Ureter (tissue), 1 donor: Measurements from ENCODE around the gene ELFN1. TPM values are rescaled to one million over a fixed set of nuclear protein-coding genes. Genes with fewer than 3 reads are reported as not detected.
A peak's percentile ranks its signal among the peaks of the same experiment; 100 is the strongest.

Source experiments
- DNase-seq: peaks from one replicate; pipeline ENCODE4 v3.0.0-alpha.2; 2020; ENCODE audit warnings: low spot score
- total RNA-seq: library from RNA; stranded (reverse); gene quantifications from one replicate; pipeline ENCODE4 v1.2.4, GENCODE V29; 2023
- donor health status: DM: yes; HTN: yes; CAD: no.

Gene ELFN1
- total RNA-seq, 1 donor from 2014 or later = 1.7 TPM

DNA sequence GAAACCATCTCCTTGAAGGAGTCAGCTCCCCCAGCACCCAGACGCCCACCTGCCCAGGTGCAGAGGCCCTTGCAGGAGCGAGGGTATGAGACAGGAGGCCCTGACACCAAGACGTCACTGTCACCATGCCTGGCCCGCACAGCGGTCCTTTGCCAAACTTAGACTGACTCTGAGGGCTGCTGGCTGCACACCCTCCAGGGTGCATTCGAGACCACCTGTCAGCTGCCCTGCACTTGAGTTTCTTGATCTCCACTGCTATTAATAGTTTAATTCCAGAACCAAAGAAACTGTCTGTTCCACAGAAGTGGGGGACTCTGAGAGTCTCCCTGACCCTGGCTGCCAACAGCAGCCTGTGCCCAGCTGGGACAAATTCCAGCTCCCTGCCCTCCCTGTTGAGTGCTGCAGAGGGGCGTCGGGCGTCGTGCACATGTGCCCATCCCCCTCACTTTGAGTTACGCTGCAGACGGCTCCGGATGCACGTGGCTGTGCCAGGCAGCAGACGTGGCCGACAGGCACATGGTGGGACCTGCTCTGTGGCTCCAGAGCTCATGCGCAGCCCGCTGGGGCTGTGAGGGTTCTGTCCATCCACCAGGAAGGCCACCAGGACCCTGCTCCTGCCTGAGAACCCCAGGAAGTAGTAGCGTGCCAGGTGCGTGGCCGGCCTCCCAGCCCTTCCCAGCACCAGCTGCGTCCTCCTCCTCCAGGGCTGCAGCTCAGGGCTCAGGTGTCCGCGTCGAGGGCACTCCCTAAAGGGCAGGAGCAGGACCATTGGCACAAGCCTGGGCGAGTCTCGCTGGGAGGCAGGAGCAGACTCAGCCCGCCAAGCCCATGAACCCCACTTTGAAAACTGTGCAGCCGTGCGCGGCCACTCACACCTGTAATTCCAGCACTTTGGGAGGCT, 24.8 kb downstream of the ELFN1 start:
- DNase-seq = peak; percentile 26

- peak; percentile 12 for DNase-seq
Observed at GRCh38 chr7:1695800-1696454, 25.9 kb downstream of the ELFN1 start.

DNA sequence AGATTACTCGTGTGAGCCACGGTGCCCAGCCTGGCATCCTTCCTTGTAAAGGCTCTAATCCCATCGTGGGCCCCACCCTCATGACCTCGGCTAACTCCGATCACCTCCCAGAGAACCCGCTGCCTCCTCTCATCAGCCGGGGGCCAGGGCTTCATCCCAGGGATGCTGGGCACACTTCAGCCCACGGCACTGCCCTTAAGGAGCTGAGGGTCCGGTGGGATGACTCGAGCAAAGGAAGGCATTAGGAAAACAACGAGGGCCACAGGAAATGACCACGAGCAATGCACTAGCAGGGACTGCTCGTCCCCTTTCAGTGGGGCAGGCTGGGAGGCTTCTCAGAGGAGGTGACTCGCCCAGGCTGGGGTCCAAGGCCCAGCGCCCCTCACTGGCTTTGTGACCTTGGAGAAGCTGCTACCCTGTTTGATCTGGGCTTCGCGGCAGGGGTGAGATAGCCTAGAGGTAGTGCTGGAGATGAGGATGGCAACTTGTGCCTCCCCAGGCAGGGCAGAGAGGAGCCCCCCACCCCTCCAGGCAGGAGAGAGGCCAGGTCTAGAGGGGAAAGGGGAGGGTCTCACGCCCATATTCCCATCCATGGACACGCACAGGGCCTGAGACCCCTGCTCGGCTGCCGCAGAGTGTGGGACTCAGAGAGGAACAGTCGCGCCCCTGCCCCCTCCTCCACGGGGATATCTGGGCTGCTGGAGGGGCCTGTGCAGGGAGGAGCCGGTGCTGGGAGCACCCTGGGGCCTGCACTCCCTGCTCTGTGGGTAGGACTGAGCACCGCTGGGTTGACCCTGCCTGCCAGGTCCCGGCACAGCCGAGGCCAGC, 26.8 kb downstream of the ELFN1 start:
- DNase-seq = peak; percentile 29

DNA sequence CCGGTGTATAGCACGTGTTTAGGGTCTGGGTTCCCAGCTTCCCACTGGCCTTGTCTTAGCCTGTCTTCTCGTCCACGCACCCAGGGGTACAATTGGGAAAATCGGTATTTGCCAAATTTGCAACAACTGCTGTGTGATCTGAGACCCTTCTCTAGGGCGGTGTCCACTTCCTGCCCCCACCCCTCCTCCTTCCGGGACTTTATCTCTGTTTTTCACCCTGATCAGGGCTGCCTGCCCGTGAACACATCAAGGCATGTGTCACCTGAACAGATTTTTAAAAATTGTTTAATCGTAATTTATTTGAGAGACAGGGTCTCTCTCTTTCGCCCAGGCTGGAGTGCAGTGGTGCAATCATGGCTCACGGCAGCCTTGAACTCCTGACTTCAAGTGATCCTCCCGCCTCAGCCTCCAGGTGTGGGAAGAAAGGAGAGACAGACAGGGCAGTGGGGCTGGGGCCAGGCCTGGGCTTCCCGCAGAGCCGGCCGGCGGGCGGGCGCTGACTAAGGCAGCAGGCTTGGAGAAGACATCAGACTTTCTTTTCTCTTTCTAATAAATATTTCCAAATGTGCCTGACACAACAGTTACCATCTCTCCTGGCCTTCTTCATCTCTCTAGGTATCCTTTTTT, 27.5 kb downstream of the ELFN1 start:
- peak; percentile 27 for DNase-seq

- peak; percentile 15 for DNase-seq
Observed at GRCh38 chr7:1698201-1698600, 28.1 kb downstream of the ELFN1 start.

DNA sequence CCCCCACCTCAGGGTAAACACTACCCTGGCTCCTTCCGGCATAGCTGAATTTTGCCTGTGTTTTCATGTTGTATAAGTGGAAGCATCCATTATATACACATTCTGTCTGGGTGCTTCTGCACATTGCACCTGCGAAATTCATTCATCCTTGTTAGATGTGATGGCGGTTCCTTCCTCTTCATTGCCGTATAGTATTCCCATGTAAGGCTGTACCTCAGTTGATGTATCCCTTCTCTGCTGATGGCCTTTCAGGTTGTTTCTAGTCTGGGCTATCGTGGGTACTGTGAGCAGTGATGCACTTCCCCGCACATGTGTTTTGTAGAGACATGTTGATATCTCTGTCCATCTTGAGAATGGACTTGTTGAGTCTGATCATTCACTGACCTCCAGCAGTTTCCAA, 28.9 kb downstream of the ELFN1 start:
- peak; percentile 15 for DNase-seq

DNA sequence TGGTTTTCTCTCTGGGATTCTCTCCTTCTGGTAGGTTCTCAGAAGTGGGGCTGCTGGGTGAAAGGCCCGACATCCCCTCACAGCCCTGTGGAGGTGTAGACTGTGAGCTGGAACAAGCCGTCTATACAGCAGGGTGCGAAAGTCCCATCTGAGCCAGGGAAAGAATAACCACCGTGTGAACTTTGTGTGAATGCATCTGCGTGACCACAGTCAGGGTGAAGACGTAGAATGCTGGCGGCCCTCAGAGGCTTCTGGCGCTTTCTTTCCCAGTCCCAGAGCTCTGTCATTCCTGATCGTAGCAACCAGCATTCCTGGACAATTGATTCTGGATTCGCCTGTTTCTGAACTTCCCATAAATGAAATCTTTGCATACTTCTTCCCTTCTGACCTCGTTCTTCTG, 30.0 kb downstream of the ELFN1 start:
- peak; percentile 15 for DNase-seq

- DNase-seq = peak; percentile 25
Observed at GRCh38 chr7:1700536-1701333, 30.7 kb downstream of the ELFN1 start.

- DNase-seq = no peak
Observed at GRCh38 chr7:1702652-1703051, 32.6 kb downstream of the ELFN1 start.

DNA sequence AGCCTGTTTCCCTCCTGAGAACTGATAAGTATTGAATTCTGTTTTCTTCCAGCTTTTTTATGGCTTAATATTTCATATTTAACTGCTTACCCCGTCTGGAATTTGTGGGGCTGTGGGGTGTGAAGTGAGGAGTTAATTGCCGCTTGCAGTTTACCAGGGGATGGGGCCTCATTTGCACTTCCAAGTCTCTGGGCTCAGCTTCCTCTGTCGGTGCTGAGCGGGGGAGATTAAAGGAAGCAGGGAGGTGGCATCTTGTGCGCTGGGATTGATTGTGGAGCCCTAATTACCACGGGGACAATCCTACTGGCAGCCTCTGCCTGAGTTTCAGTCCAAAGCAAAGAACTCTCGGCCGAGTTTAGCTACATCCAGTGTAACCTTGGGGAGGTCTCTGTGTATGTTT, 33.4 kb downstream of the ELFN1 start:
- DNase-seq = peak; percentile 25

GRCh38 chr7:1703871-1704810, 34.1 kb downstream of the ELFN1 start:
- peak; percentile 30 for DNase-seq

GRCh38 chr7:1704811-1705738, 35.0 kb downstream of the ELFN1 start:
- peak; percentile 29 for DNase-seq

- DNase-seq = peak; percentile 23
Observed at GRCh38 chr7:1705856-1706255, 35.8 kb downstream of the ELFN1 start.

DNA sequence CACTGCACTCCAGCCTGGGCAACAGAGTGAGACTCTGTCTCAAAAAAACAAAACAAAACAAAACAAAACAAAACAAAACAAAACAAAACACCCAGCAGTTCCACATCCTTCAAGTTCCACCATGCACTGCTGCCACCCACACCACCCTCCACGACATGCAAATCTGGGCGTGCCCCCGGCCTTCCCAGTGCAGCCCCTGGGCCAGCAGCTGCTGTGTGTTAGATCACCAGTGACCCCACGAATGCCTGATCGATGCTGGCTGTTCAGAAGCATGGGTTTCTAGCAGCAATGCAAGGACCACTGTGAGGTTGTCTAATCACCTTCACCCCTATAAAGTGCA, 36.3 kb downstream of the ELFN1 start:
- peak; percentile 29 for DNase-seq

GRCh38 chr7:1706721-1707613, 36.9 kb downstream of the ELFN1 start:
- DNase-seq = peak; percentile 32

DNA sequence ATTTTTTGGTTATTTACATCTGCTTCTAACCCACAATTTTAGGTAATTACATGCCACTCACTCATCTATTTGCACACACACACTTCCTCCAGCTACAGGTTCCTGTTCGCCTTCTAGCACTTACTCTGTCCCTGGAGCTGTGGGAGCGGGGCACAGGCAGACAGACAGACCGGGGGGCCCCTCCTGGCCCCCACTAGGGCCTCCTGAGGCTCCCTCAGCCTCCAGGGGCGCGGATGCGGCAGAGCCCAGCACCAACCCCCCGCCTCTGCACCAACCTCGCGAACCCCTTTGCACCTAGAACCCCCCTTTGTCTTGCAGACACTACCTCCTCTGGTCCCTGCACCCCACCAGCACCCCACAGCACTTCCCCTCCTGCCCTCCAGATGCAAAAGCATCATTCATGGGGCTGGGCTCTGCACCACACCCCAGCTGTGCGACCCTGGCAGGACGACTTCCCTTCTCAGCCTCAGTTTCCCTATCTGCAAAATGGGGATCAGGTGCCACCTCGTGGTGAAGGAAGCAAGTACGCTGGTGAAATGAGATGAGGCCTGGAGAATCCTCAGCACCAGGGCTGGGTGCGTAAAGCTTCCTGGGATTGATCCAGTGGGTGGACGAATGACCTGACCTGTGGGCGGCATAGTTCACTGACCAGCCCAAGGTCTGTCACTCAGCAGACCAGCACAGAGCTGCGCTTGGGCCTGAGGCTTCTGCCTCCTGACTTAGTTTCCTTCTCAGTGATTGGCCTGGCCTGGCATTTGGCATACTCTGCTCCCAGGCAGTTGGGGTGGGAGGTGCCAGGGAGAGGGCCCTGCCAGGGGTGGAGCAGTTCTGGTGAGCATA, 37.9 kb downstream of the ELFN1 start:
- no peak for DNase-seq
